ENCODE data around the gene HTRA1.
A peak's percentile ranks its signal among the peaks of the same experiment; 100 is the strongest.

The HTRA1 gene

DNA sequence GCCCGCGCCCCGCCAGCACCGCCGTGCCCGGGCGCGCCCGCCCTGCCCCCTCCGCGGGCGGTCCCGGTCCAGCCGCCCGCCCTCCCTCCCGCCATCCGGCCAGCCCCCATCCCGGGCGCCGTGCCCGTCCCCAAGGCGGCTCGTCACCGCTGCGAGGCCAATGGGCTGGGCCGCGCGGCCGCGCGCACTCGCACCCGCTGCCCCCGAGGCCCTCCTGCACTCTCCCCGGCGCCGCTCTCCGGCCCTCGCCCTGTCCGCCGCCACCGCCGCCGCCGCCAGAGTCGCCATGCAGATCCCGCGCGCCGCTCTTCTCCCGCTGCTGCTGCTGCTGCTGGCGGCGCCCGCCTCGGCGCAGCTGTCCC lies at the start of gene HTRA1:
HTRA1 (plus strand) TSS at position 187 of the 362 bp plus-strand sequence; CDS start at position 287, 100 bp downstream.
- DNase-seq = no peak

DNA sequence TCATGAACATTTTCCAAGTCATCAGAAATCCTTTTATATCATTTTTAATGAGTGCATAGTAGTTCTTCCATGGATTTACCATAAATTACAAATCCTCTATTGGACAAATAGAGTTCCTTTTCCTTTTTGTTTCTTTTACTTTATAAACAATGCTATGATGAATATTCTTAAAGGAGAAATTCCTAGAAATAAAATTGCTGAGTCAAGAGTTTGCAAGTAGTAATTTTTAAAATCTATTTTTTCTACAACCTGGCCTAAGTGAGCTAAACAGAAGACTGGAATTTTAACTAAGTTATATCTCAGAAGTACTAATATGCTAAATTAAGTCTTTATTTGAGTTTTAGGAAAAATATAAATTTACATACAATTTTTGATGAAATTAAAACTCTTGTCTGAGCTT lies 48.0 kb upstream of the HTRA1 start:
- DNase-seq = no peak

DNA sequence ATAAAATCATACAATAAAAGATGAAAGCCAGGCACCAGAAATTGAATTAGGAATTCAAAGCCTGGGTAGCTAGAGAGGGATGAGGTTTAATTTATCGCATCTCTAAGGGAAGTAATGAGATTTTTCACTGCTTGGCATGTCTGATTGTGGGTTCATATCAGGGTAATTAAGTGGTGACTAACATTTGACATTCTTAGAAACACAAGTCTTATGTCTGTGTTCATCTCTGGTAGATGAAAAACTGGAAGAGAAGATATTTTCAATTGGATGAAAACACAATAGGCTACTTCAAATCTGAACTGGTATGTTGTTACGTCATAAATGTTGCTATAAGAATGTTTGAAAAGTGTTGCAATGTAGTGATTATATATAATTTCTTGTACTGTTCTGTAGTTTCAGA lies 43.7 kb upstream of the HTRA1 start:
- DNase-seq = no peak

DNA sequence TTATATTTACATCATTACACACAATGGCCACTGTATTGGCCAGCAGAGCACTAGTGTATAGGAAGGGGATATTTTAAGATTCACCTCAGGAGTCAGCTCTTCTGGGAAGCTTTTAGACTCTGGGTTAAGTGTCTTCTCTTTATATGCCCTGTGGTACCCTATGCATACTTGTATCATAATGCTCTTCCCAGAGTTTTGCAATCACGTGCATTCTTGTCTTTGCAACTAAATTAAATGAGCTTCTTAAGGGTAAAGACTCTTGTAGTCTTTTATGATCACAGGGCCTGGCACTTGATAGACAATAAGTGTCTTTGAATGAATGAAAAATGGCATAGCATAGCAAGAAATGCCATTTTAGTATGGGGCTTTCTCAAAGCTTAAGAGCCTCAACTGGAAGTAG lies 42.3 kb upstream of the HTRA1 start:
- DNase-seq = no peak

DNA sequence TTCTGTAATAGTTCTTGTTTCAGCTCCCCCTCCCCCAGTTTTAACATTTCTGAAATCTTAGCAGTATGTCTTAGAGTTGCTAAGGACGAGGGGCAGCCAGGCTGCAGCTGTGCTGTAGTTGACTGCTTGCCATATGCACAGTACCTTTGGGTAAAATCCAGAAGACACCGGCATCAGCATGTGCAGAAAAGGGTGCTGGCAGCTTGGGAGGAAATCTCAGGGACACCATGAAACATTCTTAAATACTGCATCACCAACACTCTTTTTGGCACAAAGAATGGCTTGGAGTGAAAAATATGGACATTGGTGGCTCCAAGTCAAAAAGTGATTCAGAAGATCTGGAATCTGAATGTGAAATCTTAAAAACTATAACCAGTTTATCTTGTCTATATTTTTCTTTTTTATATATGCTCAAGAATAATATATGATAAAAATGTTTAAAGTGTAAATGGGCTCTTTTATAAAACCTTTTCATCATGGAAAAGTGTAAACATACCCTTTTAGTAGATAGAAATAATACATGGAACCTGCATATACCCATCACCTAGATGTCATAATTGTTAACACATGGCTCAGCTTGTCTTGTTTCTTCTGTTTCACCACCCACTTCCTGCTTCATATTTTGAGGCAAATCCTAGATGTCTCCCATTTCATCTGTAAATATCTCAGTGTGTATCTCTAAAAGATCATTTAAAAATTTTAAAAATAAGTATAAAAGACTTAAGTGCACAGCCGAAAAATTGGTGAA lies 41.3 kb upstream of the HTRA1 start:
- DNase-seq = no peak

DNA sequence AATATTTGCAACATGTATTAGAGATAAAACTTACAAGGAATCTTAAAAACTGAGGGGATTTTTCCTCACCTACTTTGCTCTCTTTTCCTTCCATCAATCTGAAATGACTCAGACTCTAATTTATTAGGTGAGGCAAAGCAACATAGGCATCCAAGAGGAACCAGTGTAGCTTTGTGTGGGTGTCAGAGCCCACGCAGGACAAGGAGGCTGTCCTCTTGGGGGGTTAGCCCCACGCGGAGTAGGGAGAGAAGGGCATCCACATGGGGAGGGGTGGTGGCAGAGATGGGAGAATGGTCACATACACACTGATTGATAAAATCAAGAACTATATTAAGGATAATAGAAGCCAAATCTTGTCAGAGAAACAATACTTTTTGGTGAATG lies 40.7 kb upstream of the HTRA1 start:
- DNase-seq = no peak

DNA sequence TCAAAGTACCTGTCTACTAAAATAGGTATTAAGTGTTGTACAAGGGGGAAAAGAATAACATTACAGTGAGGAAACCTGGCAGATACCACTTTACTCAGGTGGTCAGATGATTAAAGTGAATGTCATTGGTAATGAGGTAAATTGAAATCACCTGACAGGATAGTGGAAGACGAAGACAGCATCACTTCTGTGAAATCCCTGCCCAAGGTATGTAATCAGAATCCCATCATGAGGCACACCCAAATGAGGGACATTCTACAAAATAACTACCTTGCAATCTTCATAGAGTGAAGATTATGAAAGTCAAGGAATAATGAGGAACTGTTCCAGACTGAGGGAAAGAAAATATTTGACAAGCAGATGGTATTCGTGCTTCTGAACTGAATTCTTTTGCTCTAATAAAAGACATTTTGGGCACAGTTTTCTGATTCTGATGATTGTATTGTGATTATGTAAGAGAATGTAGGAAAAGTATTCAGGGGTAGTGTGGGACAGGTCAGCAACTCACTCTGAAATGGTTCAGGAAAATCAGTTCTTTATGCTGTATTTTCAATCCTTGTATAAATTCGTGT lies 40.2 kb upstream of the HTRA1 start:
- no peak for DNase-seq

DNA sequence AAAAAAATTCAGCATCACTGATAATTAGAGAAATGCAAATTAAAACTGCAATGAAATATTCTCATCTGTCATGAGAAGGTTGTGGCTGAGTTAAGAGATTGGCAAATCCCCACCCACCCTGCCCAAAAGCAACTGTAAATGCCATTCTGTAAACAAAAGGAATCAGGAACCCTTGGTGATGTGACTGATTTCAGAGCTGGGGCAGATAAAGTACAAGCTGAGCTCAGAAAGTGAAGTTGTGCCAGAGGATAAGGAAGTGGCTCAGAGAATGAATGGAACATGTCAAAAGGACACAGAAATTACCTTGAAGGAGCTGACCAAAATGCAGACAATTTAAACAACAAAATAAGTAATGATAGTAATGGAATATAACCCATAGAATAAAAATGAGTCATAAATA lies 39.6 kb upstream of the HTRA1 start:
- no peak for DNase-seq

DNA sequence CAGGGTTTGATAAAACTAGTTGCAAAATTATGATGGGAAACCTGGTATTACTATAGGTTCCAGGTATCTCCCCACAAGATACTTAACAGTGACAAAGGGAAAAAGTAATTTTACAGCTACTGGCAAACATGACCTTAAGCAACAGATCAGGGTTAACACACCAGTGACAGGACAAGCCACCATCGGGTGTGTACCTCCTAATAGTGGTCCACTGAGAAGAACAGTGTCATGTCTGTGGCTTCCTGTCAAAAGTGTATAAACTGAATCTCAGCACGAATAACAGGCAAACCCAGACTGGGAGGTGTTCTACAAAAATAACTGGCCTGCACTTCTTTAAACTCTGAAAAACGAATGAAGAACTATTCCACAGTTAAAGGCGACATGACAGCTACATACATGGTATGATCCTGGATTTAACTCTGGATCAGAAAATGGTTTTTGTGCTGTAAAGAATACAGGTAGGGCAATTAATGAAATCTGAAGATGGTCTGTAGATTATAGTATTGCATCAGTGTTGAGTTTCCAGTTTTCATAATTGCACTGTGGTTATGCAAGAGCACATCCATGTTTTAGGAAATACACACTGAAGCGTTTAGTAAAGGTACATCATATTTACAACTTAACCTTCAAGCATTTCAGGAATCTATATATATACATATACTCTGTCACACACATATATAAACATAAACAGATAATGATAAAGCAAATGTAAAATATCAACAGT lies 38.9 kb upstream of the HTRA1 start:
- DNase-seq = no peak

DNA sequence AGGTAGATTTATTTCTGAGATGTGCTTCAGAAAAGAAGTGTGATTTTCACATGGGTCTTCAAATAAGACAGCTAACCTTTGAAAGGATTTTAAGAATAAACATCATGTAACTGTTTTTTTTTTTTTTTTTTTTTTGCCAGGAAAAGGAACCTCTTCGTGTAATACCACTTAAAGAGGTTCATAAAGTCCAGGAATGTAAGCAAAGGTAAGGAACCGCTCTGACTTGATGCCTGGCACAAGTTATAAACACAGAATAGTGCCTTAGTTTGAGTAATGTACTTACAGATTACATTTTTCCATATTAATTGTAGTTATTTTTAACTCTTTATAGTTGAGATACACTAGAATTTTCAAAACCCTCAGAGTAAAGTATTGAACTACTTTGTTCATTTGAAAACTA lies 37.3 kb upstream of the HTRA1 start:
- DNase-seq = no peak

DNA sequence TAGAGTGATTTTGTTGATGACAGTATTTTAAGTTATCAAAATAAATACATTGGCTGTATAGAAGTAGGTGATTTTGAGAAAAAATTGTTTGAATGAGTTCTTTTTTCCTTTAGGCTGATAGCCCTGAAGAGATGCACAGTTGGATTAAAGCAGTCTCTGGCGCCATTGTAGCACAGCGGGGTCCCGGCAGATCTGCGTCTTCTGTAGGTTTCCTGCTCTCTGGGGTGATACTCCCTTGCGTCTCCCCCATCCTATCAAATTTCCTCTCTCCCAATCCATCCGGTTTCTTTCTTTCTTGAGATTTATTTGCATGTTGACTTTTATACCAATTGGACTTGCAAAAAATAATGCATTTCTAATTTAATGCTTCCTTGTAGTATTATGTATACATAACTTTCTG lies 34.5 kb upstream of the HTRA1 start:
- DNase-seq = no peak

DNA sequence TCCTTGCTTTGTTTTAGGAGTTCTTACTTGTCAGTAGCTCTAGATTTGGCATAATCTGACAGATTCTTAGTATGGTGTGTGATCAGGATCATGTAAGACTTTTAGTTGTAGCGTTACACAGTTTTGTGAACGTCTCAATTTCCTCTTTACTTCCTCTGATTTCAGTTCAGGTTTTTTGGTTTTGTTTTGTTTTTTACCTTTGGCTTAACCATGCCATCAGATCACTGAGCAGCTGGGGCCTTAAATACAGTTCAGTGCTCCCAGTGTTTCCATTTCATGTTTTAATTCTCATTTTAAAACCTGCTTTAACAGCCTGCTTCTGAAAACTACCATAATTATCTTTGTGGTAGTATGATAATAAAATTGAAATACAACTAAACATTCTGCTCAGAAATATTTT lies 34.1 kb upstream of the HTRA1 start:
- DNase-seq = no peak

DNA sequence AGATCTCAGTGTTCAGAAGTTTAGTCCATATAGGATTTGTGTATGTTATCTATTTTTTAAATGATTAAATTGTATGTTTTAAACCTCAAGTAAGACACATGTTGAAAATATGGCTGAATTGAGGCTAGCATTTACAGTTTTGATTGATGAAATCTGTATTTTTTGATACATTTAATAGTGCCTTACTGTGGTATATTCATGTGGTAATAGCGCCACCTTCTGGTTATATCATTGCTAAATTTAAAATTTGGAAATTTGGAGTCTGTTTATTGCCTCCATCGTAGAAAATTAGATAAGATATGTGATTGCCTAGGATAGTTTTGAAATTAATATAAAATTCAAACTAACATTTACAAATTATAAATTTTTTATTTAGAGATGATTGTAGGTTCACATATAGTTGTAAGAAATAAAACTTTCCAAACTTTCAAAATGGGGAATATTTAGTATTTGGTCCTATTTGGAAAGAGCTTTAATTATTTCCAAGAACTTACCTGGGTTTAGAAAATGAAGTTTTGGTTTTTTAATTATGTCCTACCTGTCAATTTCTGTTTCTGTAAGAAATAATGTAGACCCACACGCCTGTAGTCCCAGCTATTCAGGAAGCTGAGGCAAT lies 26.0 kb upstream of the HTRA1 start:
- peak; percentile 7 for DNase-seq

DNA sequence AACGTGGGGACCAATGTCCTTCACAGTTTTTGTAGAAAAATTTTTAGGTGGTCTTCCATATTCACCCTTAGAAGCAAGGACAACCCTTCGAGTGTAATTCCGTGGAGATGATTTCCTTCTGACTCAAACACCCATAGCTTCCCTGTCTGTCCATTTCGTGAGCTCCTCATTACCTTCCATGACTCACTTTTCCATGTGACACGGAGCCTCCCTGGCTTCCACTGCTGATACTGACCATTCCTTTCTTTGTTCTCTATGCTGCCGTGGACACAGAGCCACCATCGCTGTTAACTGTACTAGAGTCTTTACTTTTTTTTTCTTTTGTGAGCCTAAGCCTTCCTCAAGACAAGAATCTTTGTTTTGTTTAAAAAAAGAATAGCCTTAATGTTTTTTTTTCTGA lies 19.4 kb upstream of the HTRA1 start:
- DNase-seq = no peak

DNA sequence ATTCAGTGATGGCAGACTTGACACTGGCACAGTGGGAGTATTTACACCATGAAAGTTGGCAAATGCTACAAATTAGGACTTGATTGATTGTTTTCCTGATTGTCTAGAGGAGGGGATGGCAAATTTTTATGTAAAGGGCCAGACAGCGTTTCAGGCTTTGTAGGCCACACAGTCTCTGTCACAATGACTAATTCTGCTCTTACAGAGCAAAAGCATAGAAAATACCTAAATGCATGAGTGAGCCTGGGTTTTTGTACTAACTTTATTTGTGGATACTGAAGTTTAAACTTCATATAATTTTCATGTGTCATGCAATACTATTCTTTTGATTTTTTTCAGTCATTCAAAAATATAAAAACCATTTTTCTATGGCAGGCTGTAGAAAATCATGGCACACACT lies 15.9 kb upstream of the HTRA1 start:
- DNase-seq = no peak

DNA sequence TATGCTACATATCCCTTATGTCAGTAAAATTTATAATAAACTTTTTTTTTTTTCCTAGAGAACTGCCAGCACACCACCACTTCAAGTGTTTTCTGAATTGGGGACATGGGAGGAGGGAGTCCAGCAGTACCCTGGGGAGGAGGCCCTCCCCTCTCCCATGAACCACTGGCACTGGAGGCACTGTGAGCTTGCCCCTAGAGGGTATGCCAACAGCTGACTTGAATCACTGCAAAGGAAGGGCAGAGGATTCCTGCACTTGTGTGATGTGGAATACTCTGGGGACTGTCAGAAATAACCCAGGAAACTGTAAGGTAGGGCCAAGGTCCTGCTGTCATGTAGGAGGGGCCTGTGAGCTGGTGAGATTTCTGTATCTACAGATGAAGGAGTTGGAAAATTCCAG lies 15.4 kb upstream of the HTRA1 start:
- DNase-seq = no peak

DNA sequence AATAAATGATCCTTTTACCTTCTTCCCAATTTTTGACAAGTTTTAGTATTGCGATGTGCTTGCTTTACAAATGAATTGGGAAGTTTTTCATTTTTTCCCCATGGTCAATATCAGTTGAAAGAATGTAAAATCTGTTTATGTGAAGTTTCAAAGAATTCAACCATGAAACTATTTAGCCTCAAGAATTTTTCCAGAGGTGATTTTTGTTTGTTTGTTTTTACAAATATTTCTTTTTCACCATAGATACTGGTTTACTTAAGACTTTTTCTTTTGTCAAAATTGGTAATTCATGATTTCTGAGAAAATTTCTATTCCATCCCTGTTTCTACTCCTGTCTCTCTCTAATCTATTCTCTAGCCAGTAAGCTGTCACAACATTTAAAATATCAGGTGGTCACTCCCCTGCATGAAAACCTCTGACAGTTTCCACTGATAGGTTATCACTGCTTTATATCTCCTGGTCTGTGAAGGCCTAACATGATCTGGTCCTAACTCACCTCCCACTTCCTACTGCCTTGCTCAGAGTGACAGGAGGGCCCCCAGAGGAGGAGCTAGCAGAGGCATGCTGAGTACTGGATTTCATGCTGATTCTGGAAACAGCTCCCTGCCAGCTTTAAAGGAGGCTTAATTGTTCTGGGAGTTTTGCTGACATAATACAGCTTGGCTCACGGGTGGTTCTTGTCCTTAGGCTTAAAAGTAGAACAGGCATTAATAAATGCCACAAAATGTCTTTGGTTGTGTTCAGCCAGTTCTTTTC lies 14.5 kb upstream of the HTRA1 start:
- DNase-seq = no peak

DNA sequence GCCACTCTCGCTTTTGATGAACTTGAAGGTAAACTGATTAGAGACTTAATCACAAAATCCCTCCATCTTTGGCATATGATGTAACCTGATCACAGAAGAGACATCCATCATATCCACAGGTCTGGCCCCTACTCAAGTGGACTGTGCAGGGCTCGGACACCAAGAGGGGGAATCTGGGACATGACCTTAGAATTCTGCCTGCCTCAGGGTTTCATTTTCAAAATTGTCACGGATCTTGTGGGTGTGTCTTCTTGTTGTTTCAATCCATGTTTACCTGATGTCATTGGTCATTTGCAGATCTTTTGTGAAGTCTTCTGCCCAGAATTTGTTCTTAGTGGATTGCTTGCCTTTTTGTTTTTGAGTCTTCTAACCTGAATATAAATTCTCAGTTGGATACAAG lies 12.8 kb upstream of the HTRA1 start:
- DNase-seq = no peak

DNA sequence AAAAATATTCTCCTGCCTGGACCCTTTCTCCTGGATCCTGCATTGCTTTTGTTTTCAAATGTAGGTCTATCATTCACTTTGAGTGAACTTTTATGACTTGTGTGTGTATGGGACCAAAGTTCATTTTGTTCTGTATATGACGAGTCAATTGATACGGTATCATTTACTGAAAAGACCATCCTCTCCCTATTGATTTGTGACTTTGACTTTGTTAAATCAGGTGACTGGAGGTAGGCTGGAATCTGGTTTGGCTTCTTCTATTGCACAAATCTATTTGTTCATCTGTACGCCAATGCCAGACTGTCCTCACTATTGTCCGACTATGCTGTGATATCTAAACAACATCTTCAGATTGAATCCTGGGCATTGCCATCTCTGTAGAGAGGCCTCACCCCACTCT lies 12.2 kb upstream of the HTRA1 start:
- no peak for DNase-seq

DNA sequence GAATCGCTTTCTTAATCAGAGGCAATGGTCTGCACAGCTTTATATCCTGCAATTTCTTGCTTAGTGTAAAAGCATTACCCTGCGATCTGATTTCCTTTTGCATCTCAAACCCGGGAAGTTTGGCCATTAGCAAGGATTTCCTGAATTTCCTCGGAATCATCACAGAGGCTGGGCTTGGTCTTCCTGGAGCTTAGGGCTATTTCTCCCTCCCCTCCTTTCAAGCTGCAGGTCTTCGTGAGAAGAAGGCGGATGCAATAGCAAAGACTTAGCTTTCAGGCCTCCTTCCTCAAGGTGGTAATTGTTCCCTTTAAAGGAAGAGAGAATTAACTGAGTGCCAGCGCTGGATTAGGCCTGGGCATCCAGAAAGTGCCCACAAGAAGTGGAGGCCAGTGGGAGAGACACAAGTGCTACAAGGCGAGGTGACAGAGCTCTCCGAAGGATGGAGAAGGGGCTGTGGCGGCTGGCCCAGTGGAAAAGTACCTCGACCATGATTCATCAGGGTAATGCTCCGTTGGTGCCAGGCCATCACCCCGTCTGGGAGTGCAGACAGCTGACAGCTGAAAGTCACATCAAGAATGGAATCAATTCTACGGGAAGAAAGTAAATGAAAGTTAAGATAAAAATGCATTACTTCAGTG lies 10.9 kb upstream of the HTRA1 start:
- no peak for DNase-seq

DNA sequence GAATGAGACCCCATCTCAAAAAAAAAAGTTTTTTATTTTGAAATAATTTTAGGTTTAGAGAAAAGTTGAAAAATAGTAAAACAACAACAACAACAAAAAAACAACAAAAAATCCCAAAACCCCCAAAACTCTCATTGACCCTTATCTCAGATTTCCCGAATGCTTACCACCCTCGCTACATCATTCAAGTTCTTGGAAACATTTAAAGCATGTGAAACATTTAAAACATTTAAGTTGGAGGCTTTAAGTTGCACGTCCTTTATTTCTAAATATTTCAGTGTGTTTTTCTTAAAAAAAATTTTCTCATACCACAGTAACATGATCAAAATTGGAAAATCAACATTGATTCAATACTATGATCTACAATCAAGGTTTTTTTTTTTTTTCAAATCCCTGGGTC lies 7.3 kb upstream of the HTRA1 start:
- DNase-seq = no peak

DNA sequence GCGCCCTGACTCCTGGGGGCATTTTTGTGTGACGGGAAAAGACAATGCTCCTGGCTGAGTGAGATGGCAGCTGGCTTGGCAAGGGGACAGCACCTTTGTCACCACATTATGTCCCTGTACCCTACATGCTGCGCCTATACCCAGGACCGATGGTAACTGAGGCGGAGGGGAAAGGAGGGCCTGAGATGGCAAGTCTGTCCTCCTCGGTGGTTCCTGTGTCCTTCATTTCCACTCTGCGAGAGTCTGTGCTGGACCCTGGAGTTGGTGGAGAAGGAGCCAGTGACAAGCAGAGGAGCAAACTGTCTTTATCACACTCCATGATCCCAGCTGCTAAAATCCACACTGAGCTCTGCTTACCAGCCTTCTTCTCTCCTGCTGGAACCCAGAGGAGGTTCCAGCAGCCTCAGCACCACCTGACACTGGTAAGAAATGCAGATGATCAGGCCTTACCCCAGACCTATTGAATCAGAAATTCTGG lies 6.7 kb upstream of the HTRA1 start, which contains the start of gene ARMS2:
ARMS2 (plus strand) TSS at position 51 of the 478 bp plus-strand sequence; CDS start at position 126, 75 bp downstream.
- no peak for DNase-seq

Measured in NCI-H1092 (cell line).